Natural killer cell (primary cell): ENCODE measurements around the gene EMC10. TPM values are rescaled to one million over a fixed set of nuclear protein-coding genes. Genes with fewer than 3 reads are reported as not detected.

Experiments used
- ATAC-seq, 3 donors: fragments of 150-1000 bp in 2 of 3; fragments of 200-7000 bp in 1 of 3; cut with Tn5 transposase; 1 replicate in 1 of 3; 2 replicates in 2 of 3; pipeline ENCODE4 v1.10.0; 2021; ENCODE audit warnings: mild to moderate bottlenecking in 2 of 3, moderate library complexity in 2 of 3
- DNase-seq, 2 donors: peaks; one replicate each; pipeline versions ENCODE4 v3.0.0 to v3.0.0-alpha.2; 2013 to 2021; ENCODE audit warnings: mixed read lengths in 1 of 2
- H3K27ac ChIP-seq: one replicate; pipeline ENCODE4 v1.5.1; 2013; ENCODE audit warnings: mild to moderate bottlenecking, low read length
- H3K27me3 ChIP-seq: one replicate; pipeline ENCODE4 v1.6.1; 2013; ENCODE audit warnings: low read length; ENCODE audit not compliant: control insufficient read depth, insufficient read depth
- H3K36me3 ChIP-seq: one replicate; pipeline ENCODE4 v1.6.1; 2013; ENCODE audit warnings: low read length; ENCODE audit not compliant: control insufficient read depth, insufficient read depth
- H3K4me1 ChIP-seq: one replicate; pipeline ENCODE4 v1.6.1; 2013; ENCODE audit warnings: low read length; ENCODE audit not compliant: control insufficient read depth, insufficient read depth
- H3K4me3 ChIP-seq: one replicate; pipeline ENCODE4 v1.5.1; 2013; ENCODE audit warnings: low read length
- H3K9me3 ChIP-seq: one replicate; pipeline ENCODE4 v1.6.1; 2013; ENCODE audit warnings: low read length; ENCODE audit not compliant: control insufficient read depth, insufficient read depth
- H3K27ac Mint-ChIP-seq, 2 donors: one replicate each; pipeline ENCODE4 v1.8.0; 2022; ENCODE audit warnings: mild to moderate bottlenecking in 2 of 2, mixed read lengths in 2 of 2, moderate library complexity in 1 of 2
- H3K27me3 Mint-ChIP-seq, 2 donors: one replicate each; pipeline ENCODE4 v1.8.0; 2022; ENCODE audit warnings: low read depth in 2 of 2, mixed read lengths in 2 of 2
- H3K36me3 Mint-ChIP-seq: one replicate; pipeline ENCODE4 v1.8.0; 2022; ENCODE audit warnings: mixed read lengths
- H3K4me1 Mint-ChIP-seq, 2 donors: one replicate each; pipeline ENCODE4 v1.8.0; 2022; ENCODE audit warnings: mixed read lengths in 2 of 2
- H3K4me3 Mint-ChIP-seq: one replicate; pipeline ENCODE4 v1.8.0; 2022; ENCODE audit warnings: mild to moderate bottlenecking, moderate library complexity, mixed read lengths
- H3K9me3 Mint-ChIP-seq, 2 donors: one replicate each; pipeline ENCODE4 v1.8.0; 2022; ENCODE audit warnings: mixed read lengths in 2 of 2
- CTCF ChIP-seq: fragments of 200-600 bp; IDR thresholded peaks from one replicate; pipeline ENCODE4 v1.8.0; 2022; ENCODE audit warnings: antibody characterized with exemption
- WGBS: methylation state at CpG from one replicate; pipeline ENCODE4 v1.1.7; 2013; ENCODE audit warnings: missing lambda C conversion rate; ENCODE audit not compliant: insufficient coverage; 5-methylcytosine and 5-hydroxymethylcytosine counted together
- intact Hi-C: fragments of 100-400 bp; cut with micrococcal nuclease; formaldehyde crosslinking; loops from one replicate; pipeline ENCODE4 v1.14.2; 2022
- total RNA-seq, 4 donors: library from RNA; stranded (reverse); fragments of 120-200 nt in 1 of 4; gene quantifications; one replicate each; pipeline versions ENCODE4 v1.2.3 to v1.2.4, GENCODE V29; 2013 to 2022

EMC10 gene
- total RNA-seq, 3 donors from 2014 or later (not counting 1 experiment from before 2014, with no cell fraction given) = 79.5 to 85.1 (median 80.1) TPM

- peak overlapping the region; percentile 99 for H3K4me3 Mint-ChIP-seq
- Histone ChIP-seq H3K36me3 (peaks cover 36% of the 10 kb centered on the region), H3K9me3 (peaks cover 3% of the 10 kb centered on the region), H3K4me3 (no peak overlapping the region), H3K27me3 (no peaks in the 10 kb centered on the region), H3K27ac (no peak overlapping the region), H3K4me1 (peaks cover 25% of the 10 kb centered on the region)
- no peak for ATAC-seq
- no peak for DNase-seq
- H3K9me3 Mint-ChIP-seq = no peaks in the 10 kb centered on the region
- no peaks in the 10 kb centered on the region for H3K27me3 Mint-ChIP-seq
- intact Hi-C loops = loop anchor here (5.0 kb wide), 1 partner anchor 121 kb away; no protein-coding TSS in a partner anchor
- no peaks in the 10 kb centered on the region for H3K36me3 Mint-ChIP-seq
- H3K4me1 Mint-ChIP-seq = peaks cover 30 to 48% of the 10 kb centered on the region in 2 donors
- no peak for TF ChIP-seq CTCF
- 97% methylated on average over 15 of the region's 17 CpGs for WGBS
- peak overlapping the region; percentile 91 to 99 for H3K27ac Mint-ChIP-seq
These were observed 1.6 kb downstream of the EMC10 start for GRCh38 chr19:50477751-50478515.

- ATAC-seq (no peak), DNase-seq (peak in 1 of 2 donors; percentile 39)
- Mint-ChIP-seq H3K4me1 (peaks cover 30 to 48% of the 10 kb centered on the region in 2 donors), H3K27me3 (no peaks in the 10 kb centered on the region), H3K4me3 (peak overlapping the region; percentile 25), H3K9me3 (no peaks in the 10 kb centered on the region), H3K36me3 (no peaks in the 10 kb centered on the region), H3K27ac (no peak overlapping the region)
- Histone ChIP-seq H3K4me3 (no peak overlapping the region), H3K4me1 (peaks cover 25% of the 10 kb centered on the region), H3K27ac (no peak overlapping the region), H3K9me3 (peaks cover 3% of the 10 kb centered on the region), H3K36me3 (peaks cover 36% of the 10 kb centered on the region), H3K27me3 (no peaks in the 10 kb centered on the region)
- WGBS = 96% methylated on average over 18 of the region's 19 CpGs
- intact Hi-C loops = loop anchor here (5.0 kb wide), 1 partner anchor 122 kb away; no protein-coding TSS in a partner anchor
- TF ChIP-seq CTCF = peak; percentile 10
These were observed 2.8 kb downstream of the EMC10 start for GRCh38 chr19:50478901-50479715.

GRCh38 chr19:50479761-50480251 lies 3.5 kb downstream of the EMC10 start:
- H3K36me3 Mint-ChIP-seq = no peaks in the 10 kb centered on the region
- Histone ChIP-seq H3K4me3 (no peak overlapping the region), H3K27ac (no peak overlapping the region), H3K36me3 (peaks cover 36% of the 10 kb centered on the region), H3K9me3 (peaks cover 3% of the 10 kb centered on the region), H3K4me1 (peaks cover 25% of the 10 kb centered on the region), H3K27me3 (no peaks in the 10 kb centered on the region)
- H3K27ac Mint-ChIP-seq = peak overlapping the region in 1 of 2 donors; percentile 49
- no peak overlapping the region for H3K4me3 Mint-ChIP-seq
- no peak for DNase-seq
- ATAC-seq = no peak
- H3K9me3 Mint-ChIP-seq = no peaks in the 10 kb centered on the region
- TF ChIP-seq CTCF = no peak
- intact Hi-C loops = loop anchor here (5.0 kb wide), 1 partner anchor 123 kb away; no protein-coding TSS in a partner anchor
- WGBS = 96% methylated on average over 16 of the region's 16 CpGs
- H3K4me1 Mint-ChIP-seq = peaks cover 30 to 48% of the 10 kb centered on the region in 2 donors
- H3K27me3 Mint-ChIP-seq = no peaks in the 10 kb centered on the region
